Activated CD4-positive, CD25-positive, alpha-beta regulatory T cell treated with anti-CD3 and anti-CD28 coated beads, Interleukin-2, amount 50 U/mL, for 72 hours (primary cell): ENCODE measurements around the gene SUPT6H.
"Not testable (repeated sequence)": the region's sequence is repeated elsewhere in the genome, so short reads cannot be mapped to it uniquely, and the experiment has no call there.

Experiments used
- DNase-seq: peaks from one replicate; pipeline ENCODE4 v3.0.0; 2021

SUPT6H gene

GRCh38 chr17:28703552-28704218 lies 41.7 kb downstream of the SUPT6H start:
- DNase-seq, result no peak

GRCh38 chr17:28704219-28704858 lies 42.3 kb downstream of the SUPT6H start:
- no peak for DNase-seq

- DNase-seq, result no peak
Observed at GRCh38 chr17:28705074-28705659, 43.2 kb downstream of the SUPT6H start.

GRCh38 chr17:28705728-28706334 lies 43.8 kb downstream of the SUPT6H start:
- DNase-seq, result no peak

GRCh38 chr17:28706471-28707338 lies 44.7 kb downstream of the SUPT6H start:
- DNase-seq, result no peak

GRCh38 chr17:28707339-28707720 lies 45.3 kb downstream of the SUPT6H start:
- no peak for DNase-seq

- peak; percentile 90 for DNase-seq
Observed at GRCh38 chr17:28710861-28711722, 49.1 kb downstream of the SUPT6H start.

GRCh38 chr17:28711723-28712031 lies 49.7 kb downstream of the SUPT6H start, which contains the start of gene PROCA1:
Gene PROCA1 (minus strand): TSS chr17:28711888. CDS start chr17:28711660, 228 bp downstream.
- DNase-seq, result no peak

GRCh38 chr17:28712032-28712704 lies 50.2 kb downstream of the SUPT6H start:
- DNase-seq, result peak; percentile 65

GRCh38 chr17:28712705-28713415 lies 50.9 kb downstream of the SUPT6H start:
- no peak for DNase-seq

- no peak for DNase-seq
Observed at GRCh38 chr17:28714281-28714680, 52.3 kb downstream of the SUPT6H start.

GRCh38 chr17:28715217-28715616 lies 53.2 kb downstream of the SUPT6H start:
- no peak for DNase-seq

- no peak for DNase-seq
Observed at GRCh38 chr17:28716740-28717577, 55.0 kb downstream of the SUPT6H start.

GRCh38 chr17:28717578-28718332 lies 55.8 kb downstream of the SUPT6H start, which contains the start of gene RAB34:
Gene RAB34 (minus strand): TSS chr17:28717868. CDS start chr17:28717266, 602 bp downstream.
- DNase-seq, result no peak

- no peak for DNase-seq
Observed at GRCh38 chr17:28718333-28719020, 56.5 kb downstream of the SUPT6H start.

GRCh38 chr17:28719021-28719433 lies 57.0 kb downstream of the SUPT6H start:
- DNase-seq, result no peak

- no peak for DNase-seq
Observed at GRCh38 chr17:28720247-28720996, 58.4 kb downstream of the SUPT6H start.

- DNase-seq, result not testable (repeated sequence)
Observed at GRCh38 chr17:28720997-28721329, 59.0 kb downstream of the SUPT6H start.
